Measurements from ENCODE around the gene RBM34.

DNA sequence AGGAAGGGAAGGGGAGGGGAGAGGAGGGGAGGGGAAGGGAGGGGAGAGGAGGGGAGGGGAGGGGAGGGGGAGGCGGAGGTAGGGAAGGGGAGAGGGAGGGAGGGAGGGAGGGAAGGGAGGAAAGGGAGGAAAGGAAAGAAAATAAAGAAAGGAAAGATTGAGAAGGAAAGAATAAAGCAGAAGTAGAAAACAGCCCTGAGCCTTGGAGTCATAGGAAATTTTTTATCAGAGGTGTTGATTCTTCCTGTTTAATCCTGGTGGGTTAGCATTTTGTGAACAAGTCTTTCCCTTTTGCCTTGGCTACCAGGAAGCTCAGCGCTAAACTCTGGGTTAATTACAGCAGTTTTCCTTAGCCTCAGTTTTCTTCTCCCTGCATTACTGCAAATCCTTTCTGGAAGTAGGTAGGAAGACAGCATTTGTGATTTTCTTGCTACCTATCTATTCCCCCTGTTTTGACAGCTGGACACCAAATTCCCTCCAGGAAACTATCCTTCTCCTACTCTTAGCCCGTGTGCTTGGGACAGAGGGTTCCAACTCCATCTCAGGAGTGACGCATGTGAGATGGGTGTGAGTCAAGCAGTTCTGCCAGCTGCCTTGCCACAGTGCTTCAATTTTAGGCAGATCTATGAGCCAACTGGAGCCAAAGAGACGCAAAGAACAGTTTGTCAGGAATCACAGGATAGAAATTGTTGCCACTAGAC is 59.3 kb downstream of the RBM34 start:
- no peak for TF ChIP-seq FOXK2 (IDR thresholded peaks at IDR 0.05)
- TF ChIP-seq BHLHE40 (IDR thresholded peaks at IDR 0.05; ENCODE audit: borderline replicate concordance) = no peak
- TF ChIP-seq FOXM1 (IDR thresholded peaks at IDR 0.05; ENCODE audit: borderline replicate concordance) = no peak
- no peak for TF ChIP-seq SP1 (IDR thresholded peaks at IDR 0.05)
- TF ChIP-seq SUZ12 (IDR thresholded peaks at IDR 0.05) = no peak
